NB4 (cell line): ENCODE measurements around the gene HDAC4.

Experiments used
- DNase-seq: peaks from one replicate; pipeline ENCODE4 v3.0.0; 2010; ENCODE audit warnings: low read depth
- H3K4me3 ChIP-seq: one replicate; pipeline ENCODE4 v1.5.1; 2011; ENCODE audit warnings: mild to moderate bottlenecking, low read depth, low read length, moderate library complexity
- CTCF ChIP-seq: IDR thresholded peaks from one replicate; pipeline ENCODE4 v1.5.1; 2012; ENCODE audit warnings: low read depth, low read length
- MAX ChIP-seq: IDR thresholded peaks from 2 replicates; pipeline ENCODE4 v1.6.1; 2011; ENCODE audit warnings: low read depth, low read length
- MYC ChIP-seq: IDR thresholded peaks from 2 replicates; pipeline ENCODE4 v1.6.1; 2011; ENCODE audit warnings: low read depth, low read length
- POLR2A ChIP-seq: IDR thresholded peaks from 2 replicates; pipeline ENCODE4 v1.6.1; 2011; ENCODE audit warnings: mild to moderate bottlenecking; ENCODE audit not compliant: insufficient read length; ENCODE audit errors: extremely low read depth

The HDAC4 gene

DNA sequence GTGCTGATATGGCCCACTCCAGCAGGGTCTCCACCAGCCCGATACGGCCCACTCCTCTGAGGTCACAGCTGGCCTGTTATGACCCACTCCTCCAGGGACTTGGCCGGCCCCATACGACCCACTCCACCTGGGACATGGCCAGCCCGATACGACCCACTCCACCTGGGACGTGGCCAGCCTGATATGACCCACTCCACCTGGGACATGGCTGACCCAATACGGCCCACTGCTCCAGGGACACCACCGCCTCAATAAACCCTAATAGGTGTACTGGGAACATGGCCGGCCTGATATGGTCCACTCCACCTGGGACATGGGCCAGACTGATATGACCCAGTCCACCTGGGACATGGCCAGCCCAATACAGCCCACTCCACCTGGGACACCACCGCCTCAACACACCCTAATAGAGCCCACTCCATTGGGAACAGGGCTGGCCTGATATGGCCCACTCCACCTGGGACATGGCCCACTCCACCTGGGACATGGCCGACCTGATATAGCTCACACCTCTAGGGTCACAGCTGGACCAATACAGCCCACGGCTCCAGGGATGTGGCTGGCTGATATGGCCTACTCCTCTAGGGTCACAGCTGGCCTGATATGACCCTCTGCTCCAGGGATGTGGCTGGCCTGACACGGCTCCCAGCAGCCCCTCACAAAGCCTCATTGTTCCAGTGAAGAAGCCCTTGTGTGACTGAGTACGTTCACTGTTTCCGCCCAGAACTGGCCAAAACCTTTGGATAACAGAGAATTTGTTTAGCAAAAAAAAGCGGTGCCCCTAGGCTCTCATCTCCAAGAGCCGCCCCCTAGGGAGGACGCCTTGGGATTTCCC is 245.6 kb downstream of the HDAC4 start:
- TF ChIP-seq CTCF (no peak), MYC (no peak), MAX (no peak), POLR2A (no peak)
- no peak overlapping the region for H3K4me3 ChIP-seq
- no peak for DNase-seq

DNA sequence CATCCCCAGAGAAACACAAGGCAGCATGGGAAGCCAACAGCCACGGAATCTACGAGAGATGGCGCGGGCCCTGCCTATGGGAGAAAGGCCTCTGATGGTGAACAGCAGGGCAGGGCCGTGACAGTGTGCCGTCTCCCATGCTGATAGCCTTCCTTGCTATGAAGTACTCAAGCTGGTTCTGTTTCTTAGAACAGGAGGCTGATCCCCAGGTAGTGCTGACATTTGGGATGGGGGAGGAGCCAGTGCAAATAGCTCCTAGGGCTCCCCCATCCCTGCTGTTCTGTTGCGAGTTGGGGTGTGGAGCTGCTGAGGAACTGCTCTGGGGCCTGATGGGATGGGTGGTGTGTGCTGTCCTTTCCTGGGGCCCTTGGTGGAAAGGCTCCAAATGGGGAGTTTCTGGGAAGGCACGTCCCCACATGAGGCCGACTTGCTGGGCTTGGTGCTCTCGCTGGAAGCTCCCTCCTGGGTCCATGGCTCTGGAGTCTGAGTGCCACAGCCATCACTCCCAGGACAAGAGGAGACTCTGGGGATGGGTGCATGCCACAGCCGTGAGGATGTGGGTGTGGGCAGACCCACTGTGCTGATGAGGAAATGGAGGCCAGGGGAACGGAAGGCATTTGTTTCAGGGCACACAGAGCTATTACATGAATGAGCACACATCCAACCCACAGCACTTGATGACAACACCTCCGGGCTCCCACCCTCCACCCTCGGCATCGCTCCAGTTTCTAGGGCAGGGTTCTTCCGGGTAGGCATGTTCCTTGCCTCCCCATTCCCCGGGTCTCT is 246.8 kb downstream of the HDAC4 start:
- TF ChIP-seq MYC = no peak
- no peak for TF ChIP-seq MAX
- TF ChIP-seq POLR2A = no peak
- TF ChIP-seq CTCF = no peak
- no peak for DNase-seq
- no peak overlapping the region for H3K4me3 ChIP-seq

DNA sequence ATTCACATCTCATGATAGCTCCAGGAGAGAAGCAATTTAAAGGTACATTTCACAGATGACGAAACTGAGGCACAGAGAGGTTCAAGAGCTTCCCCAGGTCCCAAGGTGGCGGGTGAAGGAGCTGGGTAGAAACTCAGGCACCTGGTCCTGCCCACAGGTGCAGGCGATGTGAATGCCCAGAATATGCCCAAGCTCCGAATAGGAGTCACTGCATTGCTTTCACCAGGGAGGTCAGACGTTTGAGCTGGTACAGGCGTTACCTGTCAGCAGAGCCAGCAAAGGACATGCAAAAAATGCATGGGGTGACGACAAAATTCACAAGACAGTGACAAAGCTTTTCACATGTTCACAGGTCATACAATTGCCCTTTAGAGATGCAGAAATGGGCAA is 247.9 kb downstream of the HDAC4 start:
- no peak overlapping the region for H3K4me3 ChIP-seq
- no peak for DNase-seq
- no peak for TF ChIP-seq CTCF
- TF ChIP-seq MYC = no peak
- TF ChIP-seq POLR2A = no peak
- no peak for TF ChIP-seq MAX

GRCh38 chr2:239152239-239152915 is 248.4 kb downstream of the HDAC4 start:
- no peak for DNase-seq
- H3K4me3 ChIP-seq = no peak overlapping the region
- TF ChIP-seq MAX (no peak), POLR2A (no peak), CTCF (no peak), MYC (no peak)

DNA sequence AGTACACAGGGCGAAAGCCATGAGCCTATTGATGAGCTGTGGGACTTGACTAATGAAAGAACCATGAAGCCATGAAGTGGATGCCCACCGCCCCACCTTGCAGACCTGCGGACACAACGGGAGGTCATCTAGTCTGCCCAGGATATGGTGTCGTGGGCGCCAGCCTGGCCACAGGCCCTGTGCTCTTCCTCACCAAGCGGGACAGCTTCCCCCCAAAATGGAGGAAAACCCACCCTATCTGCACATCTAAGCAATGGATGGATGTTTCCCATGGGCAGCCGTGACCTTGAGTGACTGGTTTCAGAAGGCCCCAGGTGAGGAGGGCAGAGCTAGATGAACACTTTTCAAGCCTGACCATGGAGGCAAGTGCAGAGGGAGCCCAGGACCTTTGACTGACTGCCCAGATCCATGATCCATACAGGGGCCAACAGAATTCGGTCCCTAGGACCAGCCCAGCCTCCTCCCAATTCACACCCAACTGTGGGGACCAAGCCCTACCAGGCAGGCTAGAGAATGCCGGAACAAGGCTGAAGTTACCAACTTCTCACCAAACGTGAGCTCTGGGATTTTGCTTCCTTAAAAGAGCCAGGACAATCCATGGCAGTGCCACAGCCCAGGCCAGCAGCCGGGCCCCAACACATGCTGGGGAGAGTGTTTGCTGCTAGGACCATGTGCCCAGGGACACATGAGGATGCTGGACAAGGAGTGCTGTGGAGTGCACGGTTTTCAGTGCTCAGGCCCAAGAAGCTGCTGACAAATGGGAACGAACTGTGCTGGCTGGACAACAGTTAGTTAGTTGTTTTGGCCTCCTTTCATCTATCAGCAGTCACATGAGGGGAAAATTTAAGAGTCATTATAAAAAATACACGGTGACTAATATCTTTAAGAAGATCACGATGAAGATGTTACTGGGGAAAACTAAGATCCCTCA is 249.4 kb downstream of the HDAC4 start:
- H3K4me3 ChIP-seq = no peak overlapping the region
- TF ChIP-seq CTCF (no peak), MAX (no peak), POLR2A (no peak), MYC (no peak)
- DNase-seq = no peak
